Endothelial cell (in vitro differentiated cells): ENCODE measurements around the gene CTCF. TPM values are rescaled to one million over a fixed set of nuclear protein-coding genes. Genes with fewer than 3 reads are reported as not detected.

ENCODE experiments used
- DNase-seq: peaks from one replicate; pipeline ENCODE4 v3.0.0; 2021; ENCODE audit warnings: low spot score
- H3K27ac Mint-ChIP-seq: one replicate; pipeline ENCODE4 v1.8.0; 2021; ENCODE audit warnings: mixed read lengths, inconsistent platforms; ENCODE audit not compliant: unreplicated experiment
- H3K27me3 Mint-ChIP-seq: one replicate; pipeline ENCODE4 v1.8.0; 2021; ENCODE audit warnings: mild to moderate bottlenecking, moderate library complexity, mixed read lengths, inconsistent platforms; ENCODE audit not compliant: unreplicated experiment
- H3K36me3 Mint-ChIP-seq: one replicate; pipeline ENCODE4 v1.8.0; 2021; ENCODE audit warnings: mild to moderate bottlenecking, low read depth, mixed read lengths, inconsistent platforms; ENCODE audit not compliant: unreplicated experiment
- H3K4me1 Mint-ChIP-seq: one replicate; pipeline ENCODE4 v1.8.0; 2021; ENCODE audit warnings: mild to moderate bottlenecking, mixed read lengths, inconsistent platforms; ENCODE audit not compliant: unreplicated experiment
- H3K4me3 Mint-ChIP-seq: one replicate; pipeline ENCODE4 v1.8.0; 2021; ENCODE audit warnings: mild to moderate bottlenecking, mixed read lengths, inconsistent platforms; ENCODE audit not compliant: unreplicated experiment
- H3K9me3 Mint-ChIP-seq: one replicate; pipeline ENCODE4 v1.8.0; 2021; ENCODE audit warnings: mixed read lengths, inconsistent platforms; ENCODE audit not compliant: unreplicated experiment
- CTCF ChIP-seq: fragments of 200-600 bp; sonication (generic); IDR thresholded peaks from one replicate; pipeline ENCODE4 v1.5.0; 2021; ENCODE audit warnings: antibody characterized with exemption; ENCODE audit not compliant: unreplicated experiment
- total RNA-seq: library from RNA; stranded (reverse); fragmentation: NEBNext Ultra II Directional; extraction: Animal tissue kit (Norgen Biotek cat#: 25700); gene quantifications from one replicate; pipeline ENCODE4 v1.2.1, GENCODE V29; 2021; ENCODE audit not compliant: unreplicated experiment

The CTCF gene
- total RNA-seq, 1 donor from 2014 or later = 40.1 TPM

- Mint-ChIP-seq H3K4me1 (peaks cover 23% of the 10 kb centered on the region), H3K27ac (no peak overlapping the region), H3K36me3 (peaks cover 4% of the 10 kb centered on the region), H3K4me3 (no peak overlapping the region), H3K9me3 (no peaks in the 10 kb centered on the region), H3K27me3 (peaks cover 1% of the 10 kb centered on the region)
- TF ChIP-seq CTCF = no peak
- no peak for DNase-seq
Observed at GRCh38 chr16:67675999-67676398, 113.7 kb downstream of the CTCF start.

GRCh38 chr16:67676516-67676915 is 114.2 kb downstream of the CTCF start:
- Mint-ChIP-seq H3K27ac (no peak overlapping the region), H3K4me1 (peaks cover 20% of the 10 kb centered on the region), H3K27me3 (no peaks in the 10 kb centered on the region), H3K36me3 (peaks cover 4% of the 10 kb centered on the region), H3K9me3 (no peaks in the 10 kb centered on the region), H3K4me3 (no peak overlapping the region)
- TF ChIP-seq CTCF = no peak
- no peak for DNase-seq

GRCh38 chr16:67676939-67677338 is 114.6 kb downstream of the CTCF start:
- no peak overlapping the region for H3K27ac Mint-ChIP-seq
- TF ChIP-seq CTCF = no peak
- no peaks in the 10 kb centered on the region for H3K9me3 Mint-ChIP-seq
- no peak overlapping the region for H3K4me3 Mint-ChIP-seq
- DNase-seq = no peak
- H3K36me3 Mint-ChIP-seq = peaks cover 4% of the 10 kb centered on the region
- H3K27me3 Mint-ChIP-seq = no peaks in the 10 kb centered on the region
- peaks cover 20% of the 10 kb centered on the region for H3K4me1 Mint-ChIP-seq

GRCh38 chr16:67677712-67678111 is 115.4 kb downstream of the CTCF start:
- no peaks in the 10 kb centered on the region for H3K36me3 Mint-ChIP-seq
- no peak for TF ChIP-seq CTCF
- DNase-seq = no peak
- no peak overlapping the region for H3K27ac Mint-ChIP-seq
- H3K4me1 Mint-ChIP-seq = peaks cover 15% of the 10 kb centered on the region
- no peaks in the 10 kb centered on the region for H3K27me3 Mint-ChIP-seq
- no peak overlapping the region for H3K4me3 Mint-ChIP-seq
- no peaks in the 10 kb centered on the region for H3K9me3 Mint-ChIP-seq

- DNase-seq = no peak
- Mint-ChIP-seq H3K9me3 (no peaks in the 10 kb centered on the region), H3K4me3 (no peak overlapping the region), H3K4me1 (peaks cover 12% of the 10 kb centered on the region), H3K27ac (no peak overlapping the region), H3K36me3 (peaks cover 4% of the 10 kb centered on the region), H3K27me3 (no peaks in the 10 kb centered on the region)
- TF ChIP-seq CTCF = no peak
Observed at GRCh38 chr16:67678354-67679023, 116.2 kb downstream of the CTCF start.
